CD4-positive, alpha-beta T cell treated with Interleukin-12 subunit alpha and Interleukin-12 subunit beta, for 1 hour (primary cell): ENCODE results near the gene PLXDC1.
"Not testable (repeated sequence)": the region's sequence is repeated elsewhere in the genome, so short reads cannot be mapped to it uniquely, and the experiment has no call there.

ENCODE experiments used
- DNase-seq: peaks from one replicate; pipeline ENCODE4 v3.0.0-alpha.2; 2020

PLXDC1 gene

GRCh38 chr17:39178536-39178935, 27.1 kb upstream of the PLXDC1 start:
- no peak for DNase-seq

GRCh38 chr17:39177256-39177655, 25.8 kb upstream of the PLXDC1 start:
- DNase-seq: no peak

GRCh38 chr17:39175695-39176093, 24.3 kb upstream of the PLXDC1 start:
- DNase-seq: no peak

- peak; percentile 79 for DNase-seq
Observed at GRCh38 chr17:39174920-39175694, 23.7 kb upstream of the PLXDC1 start.

GRCh38 chr17:39173526-39174274, 22.3 kb upstream of the PLXDC1 start:
- no peak for DNase-seq

- DNase-seq: no peak
Observed at GRCh38 chr17:39173080-39173479, 21.6 kb upstream of the PLXDC1 start.

GRCh38 chr17:39171933-39172332, 20.5 kb upstream of the PLXDC1 start:
- no peak for DNase-seq

GRCh38 chr17:39170558-39170957, 19.1 kb upstream of the PLXDC1 start:
- DNase-seq: no peak

GRCh38 chr17:39170109-39170508, 18.7 kb upstream of the PLXDC1 start:
- DNase-seq: no peak

- no peak for DNase-seq
Observed at GRCh38 chr17:39169518-39169917, 18.1 kb upstream of the PLXDC1 start.

- DNase-seq: no peak
Observed at GRCh38 chr17:39169101-39169500, 17.7 kb upstream of the PLXDC1 start.

GRCh38 chr17:39168503-39168902, 17.1 kb upstream of the PLXDC1 start:
- not testable (repeated sequence) for DNase-seq

GRCh38 chr17:39167476-39167875, 16.0 kb upstream of the PLXDC1 start:
- DNase-seq: peak; percentile 20

GRCh38 chr17:39166437-39167335, 15.2 kb upstream of the PLXDC1 start:
- no peak for DNase-seq

GRCh38 chr17:39165841-39166349, 14.5 kb upstream of the PLXDC1 start, which contains the start of gene ARL5C:
Gene ARL5C (minus strand): TSS chr17:39166161. CDS start chr17:39165760, 401 bp downstream.
- no peak for DNase-seq

GRCh38 chr17:39165178-39165840, 13.9 kb upstream of the PLXDC1 start:
- DNase-seq: no peak

GRCh38 chr17:39164675-39165143, 13.3 kb upstream of the PLXDC1 start:
- DNase-seq: peak; percentile 80

GRCh38 chr17:39161962-39162361, 10.5 kb upstream of the PLXDC1 start:
- no peak for DNase-seq

- no peak for DNase-seq
Observed at GRCh38 chr17:39158623-39159022, 7.2 kb upstream of the PLXDC1 start.

GRCh38 chr17:39156491-39156890, 5.1 kb upstream of the PLXDC1 start:
- DNase-seq: no peak

- no peak for DNase-seq
Observed at GRCh38 chr17:39155654-39156053, 4.2 kb upstream of the PLXDC1 start.

- DNase-seq: peak; percentile 92
Observed at GRCh38 chr17:39153599-39154051, 2.2 kb upstream of the PLXDC1 start.
